SK-N-SH (cell line): Measurements from ENCODE around the gene ZNF311. TPM values are rescaled to one million over a fixed set of nuclear protein-coding genes. Genes with fewer than 3 reads are reported as not detected.

Experiments used
- CTCF ChIA-PET: fragments of 300-600, 350-600 bp; formaldehyde crosslinking; extraction: SDS; loops from one replicate; lab custom pipeline; 2021; lab: Yijun Ruan, JAX
- POLR2A ChIA-PET: fragments of 350-600 bp; sonication (Branson Sonifier 250); formaldehyde crosslinking; extraction: SDS; loops from one replicate; lab custom pipeline; 2020; ENCODE audit warnings: antibody characterized with exemption, inconsistent platforms; lab: Yijun Ruan, JAX
- DNase-seq: peaks from one replicate; pipeline ENCODE4 v3.0.0; 2012
- H2AFZ ChIP-seq: fragments of 200-600 bp; sonication (generic); 2 replicates; pipeline ENCODE4 v1.8.1; 2016; ENCODE audit warnings: antibody characterized with exemption, mild to moderate bottlenecking, low read depth
- H3F3A ChIP-seq: fragments of 200-600 bp; sonication (generic); replicated peaks from 2 replicates; pipeline ENCODE3; 2016; ENCODE audit warnings: antibody characterized with exemption, mild to moderate bottlenecking; ENCODE audit not compliant: insufficient read depth
- H3K27ac ChIP-seq, 2 experiments: fragments of 200-500 bp in 1 of 2; fragments of 200-600 bp in 1 of 2; sonication (Bioruptor generic) in 1 of 2; sonication (generic), shearing (Covaris generic) in 1 of 2; 2 replicates each; pipeline versions ENCODE4 v1.5.1 to v1.6.1; 2014 to 2016; ENCODE audit warnings: low read depth in 2 of 2, inconsistent platforms in 1 of 2, low read length in 1 of 2, mild to moderate bottlenecking in 1 of 2, mixed read lengths in 1 of 2
- H3K27me3 ChIP-seq: fragments of 200-600 bp; sonication (generic), shearing (Covaris generic); 2 replicates; pipeline ENCODE4 v1.6.1; 2016; ENCODE audit warnings: mixed run types; ENCODE audit not compliant: insufficient read depth
- H3K36me3 ChIP-seq, 2 experiments: fragments of 200-500 bp in 1 of 2; fragments of 200-600 bp in 1 of 2; sonication (Bioruptor generic) in 1 of 2; sonication (generic) in 1 of 2; replicated peaks in 1 of 2; 2 replicates each; pipeline versions ENCODE3 to v1.5.1; 2014 to 2016; ENCODE audit warnings: low read length in 1 of 2, mild to moderate bottlenecking in 1 of 2; ENCODE audit not compliant: insufficient read depth in 2 of 2, control insufficient read depth in 1 of 2
- H3K4me1 ChIP-seq, 2 experiments: fragments of 200-500 bp in 1 of 2; fragments of 200-600 bp in 1 of 2; sonication (Bioruptor generic) in 1 of 2; sonication (generic), shearing (Covaris generic) in 1 of 2; 2 replicates each; pipeline versions ENCODE4 v1.5.1 to v1.6.1; 2014 to 2016; ENCODE audit warnings: low read depth in 1 of 2, low read length in 1 of 2, mixed run types in 1 of 2; ENCODE audit not compliant: insufficient read depth in 2 of 2, control insufficient read depth in 1 of 2
- H3K4me2 ChIP-seq: fragments of 200-600 bp; sonication (generic), shearing (Covaris generic); 2 replicates; pipeline ENCODE4 v1.6.1; 2017; ENCODE audit warnings: mixed run types
- H3K4me3 ChIP-seq, 2 experiments: fragments of 200-500 bp in 1 of 2; fragments of 200-600 bp in 1 of 2; sonication (Bioruptor generic) in 1 of 2; sonication (generic), shearing (Covaris generic) in 1 of 2; 2 replicates each; pipeline versions ENCODE4 v1.5.1 to v1.8.1; 2014 to 2016; ENCODE audit warnings: low read depth in 2 of 2, inconsistent platforms in 1 of 2, low read length in 1 of 2, mild to moderate bottlenecking in 1 of 2, mixed read lengths in 1 of 2, moderate library complexity in 1 of 2
- H3K79me2 ChIP-seq: fragments of 200-600 bp; sonication (generic); 2 replicates; pipeline ENCODE4 v1.8.1; 2017; ENCODE audit warnings: mild to moderate bottlenecking; ENCODE audit not compliant: insufficient read depth
- H3K9ac ChIP-seq: fragments of 200-600 bp; sonication (generic); 2 replicates; pipeline ENCODE4 v1.6.1; 2017; ENCODE audit warnings: mixed run types
- H3K9me2 ChIP-seq: fragments of 200-600 bp; sonication (generic); 2 replicates; pipeline ENCODE4 v1.6.1; 2017; ENCODE audit warnings: mixed run types
- H3K9me3 ChIP-seq: fragments of 200-600 bp; sonication (generic); 2 replicates; pipeline ENCODE4 v1.6.1; 2017; ENCODE audit warnings: mixed run types, mild to moderate bottlenecking, moderate library complexity
- H4K20me1 ChIP-seq: fragments of 200-600 bp; sonication (generic); 2 replicates; pipeline ENCODE4 v1.6.1; 2017; ENCODE audit warnings: mild to moderate bottlenecking, mixed run types; ENCODE audit not compliant: insufficient read depth
- CTCF ChIP-seq: fragments of 200-600 bp; sonication (generic); IDR thresholded peaks from 2 replicates; pipeline ENCODE4 v1.6.1; 2017; ENCODE audit warnings: antibody characterized with exemption, mild to moderate bottlenecking, moderate library complexity
- ELF1 ChIP-seq: IDR thresholded peaks from 2 replicates; pipeline ENCODE4 v1.4.0; 2012
- EP300 ChIP-seq, 2 experiments: IDR thresholded peaks; 2 replicates each; pipeline versions ENCODE4 v1.4.0 to v1.6.1; 2012; ENCODE audit warnings: borderline replicate concordance in 1 of 2, low read depth in 1 of 2, low read length in 1 of 2
- FOXJ3 ChIP-seq: sonication (generic); formaldehyde crosslinking; IDR thresholded peaks from 2 replicates; pipeline ENCODE4 v1.5.1; 2020; ENCODE audit warnings: mild to moderate bottlenecking, missing genetic modification reagents
- FOXM1 ChIP-seq: IDR thresholded peaks from 2 replicates; pipeline ENCODE4 v1.4.0; 2012; ENCODE audit warnings: low read depth, mild to moderate bottlenecking
- IRF3 ChIP-seq: fragments of 150-350 bp; IDR thresholded peaks from 2 replicates; pipeline ENCODE4 v1.6.1; 2016; ENCODE audit warnings: mild to moderate bottlenecking, low read depth, low read length
- JUND ChIP-seq: IDR thresholded peaks from 2 replicates; pipeline ENCODE4 v1.4.0; 2012
- MAX ChIP-seq: IDR thresholded peaks from 2 replicates; pipeline ENCODE4 v1.4.0; 2012; ENCODE audit warnings: low read depth
- MEF2A ChIP-seq: IDR thresholded peaks from 2 replicates; pipeline ENCODE4 v1.4.0; 2012; ENCODE audit warnings: low read depth, borderline replicate concordance
- NRF1 ChIP-seq: IDR thresholded peaks from 2 replicates; pipeline ENCODE4 v1.6.1; 2012; ENCODE audit warnings: low read depth, mild to moderate bottlenecking, low read length
- PBX3 ChIP-seq: IDR thresholded peaks from 2 replicates; pipeline ENCODE4; 2012
- POLR2AphosphoS5 ChIP-seq: IDR thresholded peaks from 2 replicates; pipeline ENCODE4 v1.6.1; 2012; ENCODE audit warnings: low read depth, low read length
- RFX5 ChIP-seq: IDR thresholded peaks from 2 replicates; pipeline ENCODE4 v1.6.1; 2012; ENCODE audit warnings: mild to moderate bottlenecking, improper control_type of control experiment, low read length
- SMC3 ChIP-seq: IDR thresholded peaks from 2 replicates; pipeline ENCODE4 v1.6.1; 2012; ENCODE audit warnings: low read depth, low read length, improper control_type of control experiment
- TAF1 ChIP-seq: IDR thresholded peaks from 2 replicates; pipeline ENCODE4 v1.6.1; 2012; ENCODE audit warnings: low read depth, mild to moderate bottlenecking, low read length, moderate library complexity, borderline replicate concordance
- TCF12 ChIP-seq: IDR thresholded peaks from 2 replicates; pipeline ENCODE4 v1.4.0; 2012
- USF2 ChIP-seq: fragments of 150-350 bp; IDR thresholded peaks from 2 replicates; pipeline ENCODE4 v1.6.1; 2017; ENCODE audit warnings: antibody characterized with exemption, low read length, low read depth, borderline replicate concordance
- YY1 ChIP-seq: IDR thresholded peaks from 2 replicates; pipeline ENCODE4 v1.4.0; 2012; ENCODE audit warnings: low read depth, mild to moderate bottlenecking
- ZBTB33 ChIP-seq: IDR thresholded peaks from 2 replicates; pipeline ENCODE4 v1.4.0; 2012; ENCODE audit warnings: low read depth, borderline replicate concordance
- WGBS: methylation state at CpG from one replicate; pipeline ENCODE4 v1.1.6; 2017; ENCODE audit warnings: low lambda C conversion rate; 5-methylcytosine and 5-hydroxymethylcytosine counted together
- polyA plus RNA-seq, 3 experiments: library from polyadenylated mRNA; depleted of rRNA; stranded (reverse); fragments of >200 nt; gene quantifications; 2 replicates each; pipeline ENCODE4 v1.2.3, GENCODE V29; 2012

ZNF311 gene
- polyA plus RNA-seq, 1 of the 3 experiments (the other 2 are of a cell fraction), result 0.16 TPM

- CTCF ChIA-PET, result interaction anchor here (1.3 to 1.5 kb wide), 2 partner anchors 20 to 56 kb away, joined by 3 to 4 read pairs; no protein-coding TSS in a partner anchor
- POLR2A ChIA-PET, result no interaction called here
- DNase-seq, result no peak
These were observed 44.1 kb downstream of the ZNF311 start for GRCh38 chr6:28960846-28961500.

More at GRCh38 chr6:28960846-28961500, 44.1 kb downstream of the ZNF311 start:
- Histone ChIP-seq H3K27ac (no peak overlapping the region), H3K9me3 (no peaks in the 10 kb centered on the region), H3K36me3 (no peaks in the 10 kb centered on the region), H2AFZ (no peak overlapping the region), H3K4me2 (no peak overlapping the region), H3K4me1 (no peaks in the 10 kb centered on the region), H3K9ac (no peak overlapping the region), H4K20me1 (no peaks in the 10 kb centered on the region), H3K9me2 (no peaks in the 10 kb centered on the region), H3F3A (no peaks in the 10 kb centered on the region), H3K4me3 (no peak overlapping the region), H3K79me2 (no peaks in the 10 kb centered on the region), H3K27me3 (no peaks in the 10 kb centered on the region)
- 28% methylated on average over 3 of the region's 4 CpGs for WGBS
- TF ChIP-seq TAF1, result no peak
- no peak for TF ChIP-seq USF2
- no peak for TF ChIP-seq TCF12
- TF ChIP-seq FOXM1, result no peak
- no peak for TF ChIP-seq MAX
- no peak for TF ChIP-seq POLR2AphosphoS5
- TF ChIP-seq FOXJ3 (CRISPR knock-in tag), result no peak
- no peak for TF ChIP-seq JUND
- TF ChIP-seq RFX5, result no peak
- TF ChIP-seq NRF1, result no peak
- no peak for TF ChIP-seq YY1
- no peak for TF ChIP-seq PBX3
- no peak for TF ChIP-seq IRF3
- TF ChIP-seq SMC3, result no peak
- no peak for TF ChIP-seq CTCF
- TF ChIP-seq ELF1, result no peak
- no peak for TF ChIP-seq MEF2A
- no peak for TF ChIP-seq ZBTB33
- TF ChIP-seq EP300 (IDR thresholded peaks at IDR 0.05; ENCODE audit: borderline replicate concordance in 1 of 2, low read depth in 1 of 2, low read length in 1 of 2), result no peak
